GM19397 (cell line): ENCODE measurements around the gene ATF1.
"Not testable (repeated sequence)": the region's sequence is repeated elsewhere in the genome, so short reads cannot be mapped to it uniquely, and the experiment has no call there.

ENCODE experiments used
- ATAC-seq: cut with Tn5 transposase; IDR thresholded peaks from one replicate; pipeline ENCODE4 v1.9.1; 2021; ENCODE audit warnings: mild to moderate bottlenecking, moderate library complexity; ENCODE audit not compliant: unreplicated experiment

Gene ATF1

GRCh38 chr12:50855218-50855617, 91.3 kb downstream of the ATF1 start:
- ATAC-seq, result not testable (repeated sequence)

GRCh38 chr12:50855679-50856078, 91.8 kb downstream of the ATF1 start:
- ATAC-seq, result not testable (repeated sequence)

DNA sequence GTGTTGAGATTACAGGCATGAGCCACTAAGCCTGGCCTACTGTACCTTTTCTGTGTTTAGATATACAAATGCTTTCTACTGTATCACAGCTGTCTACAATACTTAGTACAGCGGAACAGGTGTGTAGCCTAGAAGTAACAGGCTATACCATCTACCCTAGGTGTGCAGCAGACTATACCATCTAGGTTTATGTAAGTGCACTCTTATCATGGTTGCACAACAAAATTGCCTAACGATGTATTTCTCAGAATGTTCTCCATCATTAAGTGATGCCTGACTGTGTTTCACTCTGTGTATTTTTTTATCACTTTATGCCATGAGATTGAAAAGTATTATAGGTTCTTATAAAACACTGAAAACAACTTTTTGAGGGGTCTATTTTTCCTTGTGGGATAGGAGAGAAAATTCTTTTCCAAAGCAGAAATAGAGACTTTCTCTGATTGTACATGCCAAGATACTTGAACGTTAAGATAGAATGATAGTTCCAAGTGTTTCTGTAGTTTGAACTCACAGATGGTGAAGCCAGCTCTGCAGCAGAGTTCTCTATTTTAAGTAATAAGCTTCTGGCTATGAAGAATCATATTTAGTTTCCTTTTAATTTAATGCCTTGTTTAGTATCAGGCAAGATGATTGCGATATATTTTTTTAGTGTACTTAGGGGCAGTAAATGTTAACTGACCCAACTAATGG, 95.9 kb downstream of the ATF1 start:
- no peak for ATAC-seq

DNA sequence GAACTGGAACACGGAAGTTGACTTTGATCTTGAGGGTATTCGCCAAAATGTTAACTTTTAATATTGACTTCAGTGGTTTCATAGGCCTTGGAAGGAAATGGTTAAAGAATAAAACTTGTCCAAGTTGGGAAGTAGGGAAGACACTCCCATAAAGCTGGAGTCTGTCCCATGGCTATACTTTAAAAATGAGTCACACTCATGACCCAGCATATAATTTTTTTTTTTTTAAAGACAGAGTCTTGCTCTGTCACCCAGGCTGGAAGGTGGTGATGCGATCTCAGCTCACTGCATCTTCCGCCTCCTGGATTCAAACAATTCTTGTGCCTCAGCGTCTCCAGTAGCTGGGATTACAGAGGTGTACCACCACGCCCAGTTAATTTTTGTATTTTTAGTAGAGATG, 98.4 kb downstream of the ATF1 start:
- no peak for ATAC-seq

DNA sequence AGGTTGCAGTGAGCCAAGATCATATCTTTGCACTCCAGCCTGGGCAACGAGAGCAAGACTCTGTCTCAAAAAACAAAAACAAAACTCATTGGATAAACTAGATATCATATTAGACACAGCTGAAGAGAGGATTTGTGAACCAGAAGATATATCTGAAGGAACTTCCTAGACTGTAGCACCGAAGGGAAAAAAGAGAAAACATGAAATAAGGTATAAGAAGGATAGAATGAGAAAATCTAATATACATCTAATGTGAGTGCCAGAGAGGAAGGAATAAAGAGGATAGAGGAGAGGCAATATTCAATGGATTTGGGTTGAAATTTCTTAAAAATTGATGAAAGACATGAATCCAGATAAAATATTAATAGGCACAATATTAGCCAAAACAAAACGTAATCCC, 101.4 kb downstream of the ATF1 start:
- no peak for ATAC-seq

GRCh38 chr12:50868881-50869280, 105.0 kb downstream of the ATF1 start:
- ATAC-seq, result not testable (repeated sequence)
